Upper lobe of left lung (tissue), 4 donors: ENCODE results near the gene SURF6.

Source experiments
- CTCF ChIP-seq, 6 experiments: fragments of 450-650 bp in 4 of 6; fragments of 200-600 bp in 2 of 6; sonication (generic) in 2 of 6; IDR thresholded peaks; one replicate each; pipeline ENCODE4 v1.5.1; 2016 to 2019; ENCODE audit warnings: antibody characterized with exemption in 6 of 6
- EP300 ChIP-seq, 4 donors: sonication (generic); formaldehyde crosslinking; IDR thresholded peaks; one replicate each; pipeline ENCODE4 v1.5.1; 2017; ENCODE audit warnings: antibody characterized with exemption in 4 of 4, control low read depth in 2 of 4
- POLR2A ChIP-seq, 4 donors: fragments of 450-650 bp; IDR thresholded peaks; one replicate each; pipeline ENCODE4 v1.5.1; 2016 to 2017; ENCODE audit warnings: antibody characterized with exemption in 4 of 4, mild to moderate bottlenecking in 2 of 4

GRCh38 chr9:133342570-133342969, 6.6 kb upstream of the SURF6 start:
- TF ChIP-seq CTCF (IDR thresholded peaks at IDR 0.05) (no peak), POLR2A (IDR thresholded peaks at IDR 0.05) (no peak), EP300 (IDR thresholded peaks at IDR 0.05) (no peak)
